Psoas muscle (tissue), 8 donors: ENCODE results near the gene CASZ1. TPM values are rescaled to one million over a fixed set of nuclear protein-coding genes. Genes with fewer than 3 reads are reported as not detected.
A peak's percentile ranks its signal among the peaks of the same experiment; 100 is the strongest.

Experiments
- ATAC-seq, 4 donors: fragments of 200-7000 bp; cut with Tn5 transposase; one replicate each; pipeline ENCODE4 v1.9.1; 2020; ENCODE audit warnings: moderate library complexity in 3 of 4, mild to moderate bottlenecking in 2 of 4
- DNase-seq, 2 donors: peaks; one replicate each; pipeline ENCODE4 v3.0.0-alpha.2; 2020
- H3K27ac ChIP-seq: fragments of 200-600 bp; one replicate; pipeline ENCODE4 v1.8.0; 2022
- H3K27me3 ChIP-seq, 3 donors: fragments of 200-600 bp in 1 of 3; one replicate each; pipeline versions ENCODE4 v1.6.1 to v1.8.0; 2013 to 2022; ENCODE audit warnings: low read length in 2 of 3, mild to moderate bottlenecking in 2 of 3, moderate library complexity in 1 of 3; ENCODE audit not compliant: insufficient read depth in 3 of 3
- H3K36me3 ChIP-seq, 2 donors: fragments of 200-600 bp in 1 of 2; one replicate each; pipeline versions ENCODE4 v1.6.1 to v1.8.0; 2013 to 2022; ENCODE audit warnings: low read depth in 1 of 2, mild to moderate bottlenecking in 1 of 2, moderate library complexity in 1 of 2; ENCODE audit not compliant: insufficient read depth in 1 of 2
- H3K4me1 ChIP-seq: fragments of 200-600 bp; one replicate; pipeline ENCODE4 v1.8.0; 2022
- H3K4me3 ChIP-seq: fragments of 200-600 bp; one replicate; pipeline ENCODE4 v1.8.0; 2022; ENCODE audit warnings: mild to moderate bottlenecking
- H3K9me3 ChIP-seq: fragments of 200-600 bp; one replicate; pipeline ENCODE4 v1.8.0; 2022
- CTCF ChIP-seq: fragments of 200-600 bp; IDR thresholded peaks from one replicate; pipeline ENCODE4 v1.8.0; 2022; ENCODE audit warnings: antibody characterized with exemption
- WGBS, 3 donors: extraction: QIAGEN DNeasy Blood & Tissue Kit; methylation state at CpG; one replicate each; pipeline versions ENCODE4 v1.1.6 to v1.1.7; 2013; 5-methylcytosine and 5-hydroxymethylcytosine counted together
- intact Hi-C, 2 donors: fragments of 100-400 bp; cut with DNase I; formaldehyde crosslinking; loops; one replicate each; pipeline versions ENCODE4 v1.11.0 to v1.14.2; 2022
- polyA plus RNA-seq, 3 donors: library from polyadenylated mRNA; stranded (reverse); fragments of 200-250 nt; gene quantifications; one replicate each; pipeline ENCODE4 v1.2.3, GENCODE V29; 2013
- total RNA-seq, 4 donors: library from RNA; stranded (reverse); fragmentation: NEBNext Ultra II Directional in 2 of 4; extraction: Animal tissue kit (Norgen Biotek cat#: 25700) in 2 of 4; gene quantifications; one replicate each; pipeline versions ENCODE4 v1.2.1 to v1.2.4, GENCODE V29; 2021 to 2023
- donor health status: healthy with polysubstance abuse.
- donor health status: DM: no; HTN: no; CAD: no; lungs with moderate emphysema.
- donor health status: Bipolar disorder and iron deficiency.
- donor health status: healthy.
- donor health status: DM: yes; HTN: yes; CAD: no.
- donor health status: DM: no; HTN: no; CAD: no.
- donor health status: DM: no; HTN: no; CAD: no.
- donor health status: DM: yes; HTN: yes; CAD: no.

Gene CASZ1
- total and polyA plus RNA-seq, 7 donors, result 2.6 to 83.3 (median 53.1) TPM

DNA sequence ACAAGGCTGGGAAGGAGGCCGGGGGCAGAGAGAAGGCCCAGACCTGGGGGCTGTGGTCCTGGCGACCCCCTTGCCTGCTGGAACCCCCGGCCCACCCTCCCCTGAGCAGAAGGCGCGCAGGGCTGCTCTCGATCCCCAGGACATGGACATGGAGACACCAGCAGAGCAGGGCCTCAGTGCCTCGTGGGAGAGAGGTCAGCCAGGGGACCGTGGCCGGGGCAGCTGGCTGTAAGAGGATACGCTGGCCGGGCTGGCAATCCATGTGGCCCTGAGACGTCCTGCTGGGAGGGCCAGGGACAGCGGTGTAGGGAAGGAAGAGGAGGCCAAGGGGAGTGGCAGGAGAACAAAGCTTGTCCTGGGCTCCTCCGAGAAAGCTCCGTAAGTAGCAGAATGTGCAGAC lies 132.2 kb downstream of the CASZ1 start:
- WGBS, 3 donors, result 15 to 27% (median 23%) methylated on average over 12 to 15 of the region's 15 CpGs
- ATAC-seq, result peak; percentile 83 to 84 (median 83)
- Histone ChIP-seq H3K27ac (peak overlapping the region; percentile 92), H3K4me1 (peaks cover 63% of the 10 kb centered on the region), H3K36me3 (peaks cover 0 to 23% of the 10 kb centered on the region in 2 donors), H3K4me3 (no peak overlapping the region), H3K9me3 (no peaks in the 10 kb centered on the region), H3K27me3 (no peaks in the 10 kb centered on the region)
- TF ChIP-seq CTCF, result no peak
- intact Hi-C loops, result loop anchor here in 1 of 2 donors (10.0 kb wide), 1 partner anchor 129 kb away; no protein-coding TSS in a partner anchor
- peak; percentile 84 to 96 for DNase-seq

DNA sequence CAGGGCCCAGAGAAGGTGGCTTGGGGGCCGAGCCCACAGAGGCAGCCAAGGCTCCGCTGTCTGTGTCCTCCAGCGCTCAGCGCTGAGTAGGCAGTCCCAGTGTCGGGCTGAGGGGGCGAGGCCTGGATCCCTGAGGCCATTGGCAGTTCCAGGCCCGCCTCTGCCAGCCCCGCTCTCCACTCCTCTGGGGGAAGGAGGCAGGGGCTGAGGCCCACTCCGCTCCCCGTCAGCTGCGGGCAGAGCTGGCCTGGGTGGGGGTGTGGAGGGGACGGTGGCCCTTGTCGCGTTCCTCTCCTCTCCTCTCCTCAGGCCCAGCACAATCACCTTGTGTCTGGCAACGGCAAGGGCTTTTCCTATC lies 132.8 kb downstream of the CASZ1 start:
- H3K9me3 ChIP-seq, result no peaks in the 10 kb centered on the region
- H3K36me3 ChIP-seq, result peaks cover 0 to 29% of the 10 kb centered on the region in 2 donors
- no peak for TF ChIP-seq CTCF
- peak overlapping the region; percentile 42 for H3K4me3 ChIP-seq
- DNase-seq (peak; percentile 51 to 75), ATAC-seq (peak; percentile 23 to 49 (median 36))
- H3K4me1 ChIP-seq, result peaks cover 57% of the 10 kb centered on the region
- no peaks in the 10 kb centered on the region for H3K27me3 ChIP-seq
- peak overlapping the region; percentile 92 for H3K27ac ChIP-seq
- WGBS, 3 donors, result 13 to 23% (median 17%) methylated on average over 10 to 15 of the region's 15 CpGs
- intact Hi-C loops, result loop anchor here in 1 of 2 donors (10.0 kb wide), 1 partner anchor 129 kb away; no protein-coding TSS in a partner anchor

DNA sequence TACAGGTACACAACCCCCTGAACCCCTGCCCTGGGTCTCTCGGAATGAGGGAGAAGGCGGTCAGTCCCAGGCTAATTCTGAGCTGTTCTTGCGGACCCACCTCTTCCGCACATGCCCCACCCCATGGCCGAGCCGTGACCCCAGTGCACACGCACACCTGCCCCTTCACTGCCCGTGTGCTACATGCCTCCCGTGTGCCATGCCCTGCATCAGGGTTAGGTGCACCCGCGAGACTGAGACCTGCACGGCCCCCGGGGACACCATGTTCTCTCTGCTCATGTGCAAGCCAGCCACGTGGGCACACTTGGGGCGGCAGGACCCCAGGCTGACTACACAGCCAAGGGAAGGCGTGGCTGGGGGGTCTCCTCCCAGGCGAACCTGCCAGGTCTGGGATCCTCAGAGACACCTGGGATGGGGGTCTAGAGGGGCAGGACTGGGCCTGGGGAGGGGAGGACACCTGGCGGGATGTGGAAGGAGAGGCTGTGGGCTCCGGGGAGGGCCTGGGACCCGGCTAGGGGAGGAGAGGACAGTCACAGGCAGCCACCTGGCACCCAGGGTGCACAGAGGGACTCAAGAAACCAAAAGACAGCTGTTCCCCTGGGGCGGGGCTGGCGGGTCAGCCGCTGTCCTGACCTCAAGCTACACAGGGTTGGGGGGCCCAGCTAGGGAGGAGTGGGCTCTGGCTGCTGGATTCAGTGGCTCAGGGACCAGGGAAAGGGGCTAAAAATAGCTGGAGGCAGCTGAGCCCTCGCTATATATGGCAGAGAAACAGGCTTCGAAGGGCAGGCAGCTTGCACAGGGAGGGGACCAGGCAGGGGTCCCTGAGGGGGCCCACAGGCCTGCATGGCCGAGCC lies 133.4 kb downstream of the CASZ1 start:
- intact Hi-C loops, result loop anchor here in 1 of 2 donors (10.0 kb wide), 1 partner anchor 128 kb away; no protein-coding TSS in a partner anchor
- Histone ChIP-seq H3K36me3 (peaks cover 0 to 35% of the 10 kb centered on the region in 2 donors), H3K9me3 (no peaks in the 10 kb centered on the region), H3K27ac (peak overlapping the region; percentile 92), H3K27me3 (no peaks in the 10 kb centered on the region), H3K4me1 (peaks cover 52% of the 10 kb centered on the region), H3K4me3 (peak overlapping the region; percentile 42)
- peak; percentile 6 to 37 (median 24) for ATAC-seq
- DNase-seq, result no peak
- 37 to 54% (median 44%) methylated on average over 26 of the region's 26 CpGs for WGBS, 3 donors
- no peak for TF ChIP-seq CTCF

- no peak overlapping the region for H3K27ac ChIP-seq
- no peaks in the 10 kb centered on the region for H3K9me3 ChIP-seq
- peaks cover 0 to 44% of the 10 kb centered on the region in 2 donors for H3K36me3 ChIP-seq
- ATAC-seq, result no peak
- TF ChIP-seq CTCF, result no peak
- H3K27me3 ChIP-seq, result no peaks in the 10 kb centered on the region
- no peak for DNase-seq
- intact Hi-C loops, result loop anchor here in 1 of 2 donors (10.0 kb wide), 1 partner anchor 127 kb away; no protein-coding TSS in a partner anchor
- 96 to 99% (median 97%) methylated on average over 8 of the region's 8 CpGs for WGBS, 3 donors
- H3K4me3 ChIP-seq, result no peak overlapping the region
- H3K4me1 ChIP-seq, result peaks cover 49% of the 10 kb centered on the region
These were observed 134.3 kb downstream of the CASZ1 start for GRCh38 chr1:10662090-10662688.
